H9 (cell line): Measurements from ENCODE around the gene CDH23. TPM values are rescaled to one million over a fixed set of nuclear protein-coding genes. Genes with fewer than 3 reads are reported as not detected.

Source experiments
- DNase-seq: peaks from one replicate; pipeline ENCODE4 v3.0.0-alpha.2; 2017
- H2AFZ ChIP-seq: one replicate; pipeline ENCODE4 v1.6.1; 2013; ENCODE audit warnings: mild to moderate bottlenecking, low read length, control low read depth, moderate library complexity
- H2AK5ac ChIP-seq: 2 replicates; pipeline ENCODE4 v1.6.1; 2013; ENCODE audit warnings: low read length, control low read depth, mixed read lengths; ENCODE audit not compliant: insufficient read length
- H2BK120ac ChIP-seq: one replicate; pipeline ENCODE4 v1.6.1; 2013; ENCODE audit warnings: low read depth, mild to moderate bottlenecking, low read length, control low read depth, inconsistent platforms; ENCODE audit not compliant: poor library complexity, severe bottlenecking
- H2BK12ac ChIP-seq: 2 replicates; pipeline ENCODE4 v1.6.1; 2013; ENCODE audit warnings: low read length, control low read depth, mixed read lengths, low read depth; ENCODE audit not compliant: insufficient read length
- H2BK15ac ChIP-seq: 2 replicates; pipeline ENCODE4 v1.6.1; 2013; ENCODE audit warnings: low read depth, low read length, control low read depth
- H2BK20ac ChIP-seq: one replicate; pipeline ENCODE4 v1.6.1; 2013; ENCODE audit warnings: low read depth, mild to moderate bottlenecking, low read length, control low read depth, inconsistent platforms; ENCODE audit not compliant: poor library complexity, severe bottlenecking
- H2BK5ac ChIP-seq: 2 replicates; pipeline ENCODE4 v1.6.1; 2013; ENCODE audit warnings: low read length, control low read depth, mixed read lengths; ENCODE audit not compliant: insufficient read length
- H3K14ac ChIP-seq: 2 replicates; pipeline ENCODE4 v1.6.1; 2013; ENCODE audit warnings: low read length, control low read depth; ENCODE audit not compliant: insufficient read depth
- H3K18ac ChIP-seq: 2 replicates; pipeline ENCODE4 v1.6.1; 2013; ENCODE audit warnings: low read depth, mild to moderate bottlenecking, mixed read lengths, low read length, control low read depth; ENCODE audit not compliant: insufficient read length
- H3K23ac ChIP-seq: 2 replicates; pipeline ENCODE4 v1.6.1; 2013; ENCODE audit warnings: low read length, control low read depth, mixed read lengths, low read depth; ENCODE audit not compliant: insufficient read length
- H3K23me2 ChIP-seq: 2 replicates; pipeline ENCODE4 v1.6.1; 2013; ENCODE audit warnings: low read depth, mild to moderate bottlenecking, mixed read lengths, low read length, control low read depth; ENCODE audit not compliant: insufficient read length, poor library complexity, severe bottlenecking
- H3K27ac ChIP-seq: 2 replicates; pipeline ENCODE4 v1.5.1; 2013; ENCODE audit warnings: low read length, control low read depth, mixed read lengths, low read depth; ENCODE audit not compliant: insufficient read length
- H3K27me3 ChIP-seq: 2 replicates; pipeline ENCODE4 v1.6.1; 2013; ENCODE audit warnings: low read length, control low read depth, inconsistent platforms; ENCODE audit not compliant: insufficient read depth
- H3K4ac ChIP-seq: 2 replicates; pipeline ENCODE4 v1.6.1; 2013; ENCODE audit warnings: low read depth, mild to moderate bottlenecking, control low read depth, inconsistent platforms, low read length, moderate library complexity
- H3K4me1 ChIP-seq: 2 replicates; pipeline ENCODE4 v1.6.1; 2013; ENCODE audit warnings: low read length, control low read depth, inconsistent platforms; ENCODE audit not compliant: insufficient read depth
- H3K4me2 ChIP-seq: 2 replicates; pipeline ENCODE4 v1.6.1; 2013; ENCODE audit warnings: low read length, control low read depth, mixed read lengths; ENCODE audit not compliant: insufficient read length, insufficient read depth
- H3K56ac ChIP-seq: 2 replicates; pipeline ENCODE4 v1.6.1; 2013; ENCODE audit warnings: low read depth, mild to moderate bottlenecking, mixed read lengths, low read length, control low read depth; ENCODE audit not compliant: insufficient read length
- H3K79me1 ChIP-seq: 2 replicates; pipeline ENCODE4 v1.6.1; 2013; ENCODE audit warnings: low read depth, mild to moderate bottlenecking, moderate library complexity, low read length, control low read depth, inconsistent platforms; ENCODE audit not compliant: insufficient read depth, poor library complexity, severe bottlenecking
- H3K79me2 ChIP-seq: 2 replicates; pipeline ENCODE4 v1.6.1; 2013; ENCODE audit warnings: low read length, control low read depth, inconsistent platforms; ENCODE audit not compliant: insufficient read depth
- H3K9ac ChIP-seq: 2 replicates; pipeline ENCODE4 v1.6.1; 2013; ENCODE audit warnings: low read length, control low read depth, mixed read lengths; ENCODE audit not compliant: insufficient read length; ENCODE audit errors: extremely low read depth
- H3K9me3 ChIP-seq: one replicate; pipeline ENCODE4 v1.6.1; 2013; ENCODE audit warnings: low read depth, low read length, inconsistent platforms; ENCODE audit not compliant: control insufficient read depth
- H3T11ph ChIP-seq: one replicate; pipeline ENCODE4 v1.6.1; 2013; ENCODE audit warnings: mild to moderate bottlenecking, low read length, control low read depth, inconsistent platforms
- H4K20me1 ChIP-seq: one replicate; pipeline ENCODE4 v1.6.1; 2013; ENCODE audit not compliant: control insufficient read depth, insufficient read length, insufficient read depth
- H4K5ac ChIP-seq: 2 replicates; pipeline ENCODE4 v1.6.1; 2013; ENCODE audit warnings: low read depth, mild to moderate bottlenecking, mixed read lengths, low read length, control low read depth; ENCODE audit not compliant: insufficient read length
- H4K8ac ChIP-seq: replicated peaks from 2 replicates; pipeline ENCODE4 v1.6.1; 2013; ENCODE audit warnings: low read length, control low read depth, mixed read lengths, low read depth; ENCODE audit not compliant: insufficient read length
- H4K91ac ChIP-seq: 2 replicates; pipeline ENCODE4 v1.6.1; 2013; ENCODE audit warnings: low read depth, mild to moderate bottlenecking, moderate library complexity, mixed read lengths, low read length, control low read depth; ENCODE audit not compliant: insufficient read length
- H3K27ac Mint-ChIP-seq, 3 experiments: 2 replicates in 2 of 3; 3 replicates in 1 of 3; pipeline ENCODE4 v1.8.0; 2020 to 2021; ENCODE audit warnings: mixed read lengths in 3 of 3, mild to moderate bottlenecking in 1 of 3, moderate library complexity in 1 of 3
- H3K27me3 Mint-ChIP-seq: 2 replicates; pipeline ENCODE4 v1.8.0; 2021; ENCODE audit warnings: low read depth, mild to moderate bottlenecking, moderate library complexity, mixed read lengths
- H3K36me3 Mint-ChIP-seq, 3 experiments: 2 replicates in 2 of 3; 3 replicates in 1 of 3; pipeline ENCODE4 v1.8.0; 2020 to 2021; ENCODE audit warnings: low read depth in 3 of 3, mixed read lengths in 3 of 3; ENCODE audit not compliant: insufficient read depth in 1 of 3
- H3K4me1 Mint-ChIP-seq, 2 experiments: 2 replicates each; pipeline ENCODE4 v1.8.0; 2020; ENCODE audit warnings: mixed read lengths in 2 of 2
- H3K4me3 Mint-ChIP-seq, 2 experiments: 2 replicates in 1 of 2; 3 replicates in 1 of 2; pipeline ENCODE4 v1.8.0; 2020 to 2021; ENCODE audit warnings: mild to moderate bottlenecking in 2 of 2, mixed read lengths in 2 of 2, moderate library complexity in 1 of 2
- H3K9me3 Mint-ChIP-seq, 2 experiments: 2 replicates in 1 of 2; 3 replicates in 1 of 2; pipeline ENCODE4 v1.8.0; 2020; ENCODE audit warnings: mild to moderate bottlenecking in 2 of 2, mixed read lengths in 2 of 2, moderate library complexity in 1 of 2
- CTCF ChIP-seq: fragments of 200-600 bp; sonication (generic); conservative IDR thresholded peaks from 3 replicates; pipeline ENCODE4 v1.8.0; 2021; ENCODE audit warnings: antibody characterized with exemption, mild to moderate bottlenecking
- WGBS: extraction: QIAGEN DNeasy Blood & Tissue Kit; methylation state at CpG from one replicate; pipeline ENCODE4 v1.1.7; 2013; ENCODE audit warnings: missing lambda C conversion rate, low lambda C conversion rate, mixed read lengths; ENCODE audit not compliant: insufficient read length; ENCODE audit errors: extremely low coverage; 5-methylcytosine and 5-hydroxymethylcytosine counted together
- total RNA-seq: library from RNA; stranded (reverse); gene quantifications from 2 replicates; pipeline ENCODE4 v1.2.1, GENCODE V29; 2021

CDH23 gene
- total RNA-seq, 1 experiment from 2014 or later, result 2.1 TPM

GRCh38 chr10:71421075-71421434 lies 24.3 kb downstream of the CDH23 start:
- Histone ChIP-seq H3K4me2 (no peak overlapping the region), H3K4ac (no peak overlapping the region), H4K91ac (no peak overlapping the region), H3T11ph (no peak overlapping the region), H4K20me1 (no peaks in the 10 kb centered on the region), H3K14ac (no peak overlapping the region), H2AFZ (no peak overlapping the region), H2AK5ac (no peak overlapping the region), H3K27ac (no peak overlapping the region), H4K5ac (no peak overlapping the region), H3K23ac (no peak overlapping the region), H3K56ac (no peak overlapping the region), H2BK120ac (no peak overlapping the region), H3K9me3 (no peaks in the 10 kb centered on the region), H3K23me2 (no peaks in the 10 kb centered on the region), H4K8ac (no peak overlapping the region), H2BK12ac (no peak overlapping the region), H3K27me3 (no peaks in the 10 kb centered on the region), H2BK15ac (no peak overlapping the region), H3K4me1 (no peaks in the 10 kb centered on the region), H3K79me1 (no peaks in the 10 kb centered on the region), H3K9ac (no peak overlapping the region), H2BK20ac (no peak overlapping the region), H3K18ac (no peak overlapping the region), H3K79me2 (no peaks in the 10 kb centered on the region), H2BK5ac (no peak overlapping the region)
- H3K4me3 Mint-ChIP-seq, result no peak overlapping the region
- DNase-seq, result no peak
- H3K4me1 Mint-ChIP-seq, result peaks cover 6 to 9% of the 10 kb centered on the region in 2 experiments
- no peaks in the 10 kb centered on the region; a peak in 3 of 5 replicates for H3K9me3 Mint-ChIP-seq
- peaks cover 0 to 4% (median 0%) of the 10 kb centered on the region in 3 experiments; a peak in 1 of 7 replicates for H3K36me3 Mint-ChIP-seq
- H3K27ac Mint-ChIP-seq, result no peak overlapping the region
- peaks cover 16% of the 10 kb centered on the region for H3K27me3 Mint-ChIP-seq
- WGBS, result no CpG with 5 or more reads among the region's 4 CpGs
- TF ChIP-seq CTCF, result no peak
